Stimulated activated CD8-positive, alpha-beta memory T cell treated with anti-CD3 and anti-CD28 coated beads, Interleukin-12 subunit alpha, Interleukin-12 subunit beta, amount 100 ng/mL, for 1 hour (primary cell): ENCODE measurements around the gene RNF215.
"Not testable (repeated sequence)": the region's sequence is repeated elsewhere in the genome, so short reads cannot be mapped to it uniquely, and the experiment has no call there.

Source experiments
- DNase-seq: peaks from one replicate; pipeline ENCODE4 v3.0.0-alpha.2; 2020; ENCODE audit warnings: low read depth

RNF215 gene

DNA sequence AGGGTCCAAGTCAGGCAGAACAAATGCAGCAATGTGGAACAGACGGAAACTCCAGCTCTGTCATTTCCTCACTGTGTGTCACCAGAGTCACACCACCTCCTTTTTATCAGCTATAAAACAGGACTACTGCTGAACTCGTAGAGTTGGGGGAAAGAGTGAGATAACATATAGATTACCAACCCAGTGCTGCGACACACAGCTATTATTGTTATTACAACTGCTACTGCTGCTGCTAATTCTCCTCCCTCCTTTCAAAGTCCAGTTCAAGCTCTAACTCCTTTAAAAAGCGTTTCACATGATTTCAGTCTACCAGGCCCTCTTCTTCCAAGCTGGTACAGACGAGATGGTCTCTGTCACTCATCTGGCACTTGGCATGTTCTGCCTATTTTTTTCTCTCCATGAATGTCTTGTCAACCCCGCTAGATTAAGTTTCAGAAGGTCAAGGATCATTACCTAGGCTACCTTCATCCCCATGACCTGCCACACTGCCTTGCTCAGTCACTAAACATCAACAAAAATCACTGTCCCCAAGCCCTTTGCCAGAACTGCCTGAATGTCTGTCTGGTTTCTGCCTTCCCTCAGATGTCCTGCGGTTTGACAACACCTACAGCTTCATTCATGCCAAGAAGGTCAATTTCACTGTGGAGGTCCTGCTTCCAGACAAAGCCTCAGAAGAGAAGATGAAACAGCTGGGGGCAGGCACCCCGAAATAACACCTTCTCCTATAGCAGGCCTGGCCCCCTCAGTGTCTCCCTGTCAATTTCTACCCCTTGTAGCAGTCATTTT lies 34.7 kb upstream of the RNF215 start:
- DNase-seq = no peak

DNA sequence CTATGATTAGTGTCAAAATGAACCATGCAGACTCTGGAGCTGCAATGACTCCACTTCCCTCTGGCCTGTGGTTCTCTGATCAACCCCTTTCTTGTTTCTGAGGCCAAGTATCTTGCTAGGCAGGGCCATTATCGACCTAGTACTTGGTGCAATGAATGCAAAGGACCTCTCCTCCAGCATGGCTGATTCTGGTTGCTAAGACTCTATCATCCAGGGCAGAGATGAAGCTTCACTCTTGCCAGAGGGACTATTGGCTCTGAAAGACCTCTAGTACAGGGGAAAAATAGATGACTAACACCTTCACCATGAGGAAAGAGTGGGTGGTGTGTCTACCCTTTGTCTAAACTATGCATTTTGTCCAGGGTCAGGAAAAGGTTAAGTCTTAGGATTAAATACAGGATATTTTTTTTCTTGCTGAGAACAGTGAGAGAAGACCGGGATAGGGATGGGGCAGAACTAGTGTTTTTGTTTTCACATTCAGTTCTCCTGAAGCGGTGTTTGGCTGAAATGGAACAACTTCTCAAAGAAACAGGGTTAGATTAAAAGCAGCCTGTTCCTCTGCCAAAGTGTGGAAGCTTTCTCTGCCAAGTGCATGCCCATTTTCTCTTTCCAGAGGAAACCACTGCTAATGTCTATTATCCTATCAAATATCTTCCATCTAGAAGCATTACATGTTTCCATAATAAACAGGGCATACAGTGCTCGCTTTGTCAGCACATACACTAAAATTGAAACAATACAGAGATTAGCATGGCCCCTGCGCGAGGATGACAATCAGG lies 33.3 kb upstream of the RNF215 start:
- no peak for DNase-seq

GRCh38 chr22:30416837-30417236 lies 29.6 kb upstream of the RNF215 start:
- no peak for DNase-seq

GRCh38 chr22:30416403-30416802 lies 29.2 kb upstream of the RNF215 start:
- no peak for DNase-seq

- DNase-seq = no peak
These were observed 27.4 kb upstream of the RNF215 start for GRCh38 chr22:30414525-30415047.

GRCh38 chr22:30413745-30414524 lies 26.7 kb upstream of the RNF215 start:
- no peak for DNase-seq

DNA sequence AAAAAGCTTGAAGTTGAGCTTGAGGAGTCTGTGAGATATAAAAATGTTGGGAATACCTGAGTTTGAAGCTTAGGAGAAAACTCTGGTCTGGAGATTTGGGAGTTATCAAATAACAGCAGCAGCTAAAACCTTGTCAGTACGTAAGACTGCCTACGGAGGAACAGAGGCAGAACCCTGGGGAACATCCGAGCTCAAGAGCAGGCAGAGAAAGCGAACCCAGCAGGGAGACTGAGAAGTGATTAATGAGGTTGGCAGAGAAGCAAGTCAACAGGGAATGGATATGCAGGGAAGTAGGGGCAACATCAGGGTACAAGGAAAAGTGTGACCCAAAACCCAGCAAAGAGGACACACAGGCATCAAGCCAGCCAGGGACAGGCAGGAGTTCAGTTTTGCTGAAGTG lies 25.8 kb upstream of the RNF215 start:
- DNase-seq = no peak

GRCh38 chr22:30411780-30412179 lies 24.6 kb upstream of the RNF215 start:
- DNase-seq = no peak

- no peak for DNase-seq
These were observed 21.3 kb upstream of the RNF215 start for GRCh38 chr22:30408388-30409102.

- no peak for DNase-seq
These were observed 19.2 kb upstream of the RNF215 start for GRCh38 chr22:30406400-30406799.

DNA sequence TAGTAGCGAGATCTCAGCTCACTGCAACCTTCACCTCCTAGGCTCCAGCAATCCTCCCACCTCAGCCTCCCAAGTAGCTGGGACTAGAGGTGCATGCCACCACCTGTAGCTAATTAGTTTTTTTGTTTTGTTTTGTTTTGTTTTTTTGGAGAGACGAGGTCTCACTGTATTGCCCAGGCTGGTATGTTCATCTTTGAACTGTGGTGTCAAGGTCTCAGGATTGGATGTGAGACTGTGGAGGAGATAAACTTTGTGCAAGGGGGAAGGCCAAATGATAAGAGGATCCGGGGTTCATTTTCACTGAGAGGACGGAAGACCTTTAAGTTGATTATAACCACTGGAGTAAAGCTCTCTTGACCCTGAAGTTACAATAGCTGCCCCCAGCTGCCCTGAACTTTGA lies 18.5 kb upstream of the RNF215 start:
- DNase-seq = no peak

- DNase-seq = no peak
These were observed 17.1 kb upstream of the RNF215 start for GRCh38 chr22:30404307-30404706.

- DNase-seq = not testable (repeated sequence)
These were observed 15.5 kb upstream of the RNF215 start for GRCh38 chr22:30402766-30403104.

- DNase-seq = no peak
These were observed 15.0 kb upstream of the RNF215 start for GRCh38 chr22:30402028-30402765.

DNA sequence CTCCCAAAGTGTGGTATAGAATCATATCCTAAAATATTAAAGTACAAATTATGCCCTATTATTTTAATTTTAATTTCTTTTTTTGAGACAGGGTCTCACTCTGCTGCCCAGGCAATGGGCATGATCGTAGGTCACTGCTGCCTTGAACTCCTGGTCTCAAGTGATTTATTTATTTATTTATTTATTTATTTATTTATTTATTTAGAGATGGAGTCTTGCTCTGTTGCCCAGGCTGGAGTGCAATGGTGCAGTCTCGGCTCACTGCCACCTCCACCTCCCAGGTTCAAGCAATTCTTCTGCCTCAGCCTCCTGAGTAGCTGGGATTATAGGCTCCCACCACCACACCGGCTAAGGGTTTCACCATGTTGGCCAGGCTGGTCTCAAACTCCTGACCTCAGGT lies 13.8 kb upstream of the RNF215 start:
- not testable (repeated sequence) for DNase-seq

DNA sequence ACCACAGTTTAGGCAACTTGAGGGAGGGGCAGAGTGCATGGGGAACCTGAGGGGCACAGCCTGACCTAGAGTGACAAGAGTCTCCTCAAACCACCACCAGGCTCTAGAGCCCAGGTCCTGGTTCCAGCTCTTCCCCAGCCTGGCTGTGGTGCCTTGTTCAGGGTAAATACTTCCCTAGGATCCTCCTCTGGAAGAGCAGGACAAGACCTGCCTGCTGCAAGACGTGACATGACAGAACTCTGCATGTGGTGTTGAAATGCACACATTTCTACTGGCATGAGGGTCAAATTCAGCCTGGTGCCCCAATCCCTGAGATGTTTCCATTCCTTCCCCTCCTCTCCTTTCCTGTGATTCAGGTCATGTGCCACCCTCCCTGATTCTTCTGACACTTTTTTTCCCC lies 12.9 kb upstream of the RNF215 start:
- no peak for DNase-seq

- DNase-seq = no peak
These were observed 12.5 kb upstream of the RNF215 start for GRCh38 chr22:30399718-30400117.

DNA sequence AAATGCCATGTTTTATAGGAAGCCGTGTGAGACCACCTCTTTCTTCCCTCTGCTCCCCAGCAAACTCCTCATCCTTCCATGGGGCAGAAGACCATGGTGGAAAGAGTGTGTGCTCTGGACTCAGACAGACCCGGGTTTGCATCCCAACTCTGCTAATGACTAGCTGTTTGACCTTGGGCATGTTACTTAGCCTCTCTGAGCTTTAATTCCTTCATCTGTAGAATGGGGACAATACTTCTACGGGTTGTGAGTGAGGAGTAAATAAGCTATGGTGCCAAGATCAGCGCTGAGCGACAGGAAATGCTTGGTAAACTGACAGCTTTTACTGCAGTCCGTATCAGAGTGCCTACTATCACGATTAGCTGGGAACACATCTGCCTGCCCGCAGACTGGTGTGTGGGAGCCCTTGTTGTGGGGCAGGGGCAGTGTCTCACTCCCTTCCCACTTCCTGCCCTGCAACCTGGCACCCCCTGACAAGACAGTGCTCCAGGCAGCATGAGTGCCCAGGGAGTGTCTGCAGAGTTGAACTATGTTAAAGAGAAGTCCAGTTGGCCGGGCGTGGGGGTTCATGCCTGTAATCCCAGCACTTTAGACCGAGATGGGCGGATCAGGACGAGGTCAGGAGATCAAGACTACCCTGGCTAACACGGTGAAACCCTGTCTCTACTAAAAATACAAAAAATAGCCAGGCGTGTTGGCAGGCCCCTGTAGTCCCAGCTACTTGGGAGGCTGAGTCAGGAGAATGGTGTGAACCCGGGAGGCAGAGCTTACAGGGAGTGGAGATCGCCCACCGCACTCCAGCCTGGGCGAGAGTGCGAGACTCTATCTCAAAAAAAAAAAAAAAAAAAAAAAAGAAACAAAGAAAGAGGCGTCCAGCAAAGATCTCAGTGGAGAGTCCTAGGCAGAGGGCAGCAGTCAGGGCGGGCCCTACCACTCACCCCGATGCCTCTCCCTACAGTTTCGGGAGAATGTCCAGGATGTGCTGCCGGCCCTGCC lies 11.8 kb upstream of the RNF215 start:
- DNase-seq = no peak

- no peak for DNase-seq
These were observed 10.7 kb upstream of the RNF215 start for GRCh38 chr22:30397656-30398635.
